Keratinocyte (primary cell): Measurements from ENCODE around the gene CDC34.

Source experiments
- CTCF ChIP-seq, 3 experiments: IDR thresholded peaks in 1 of 3; conservative IDR thresholded peaks in 1 of 3; optimal IDR thresholded peaks in 1 of 3; 2 replicates in 2 of 3; 3 replicates in 1 of 3; pipeline versions ENCODE3 to v1.5.1; 2011; ENCODE audit warnings: low read length in 3 of 3, mild to moderate bottlenecking in 3 of 3, moderate library complexity in 2 of 3, control low read depth in 1 of 3, inconsistent platforms in 1 of 3; ENCODE audit not compliant: insufficient read depth in 2 of 3; ENCODE audit errors: extremely low read depth in 1 of 3
- EZH2 ChIP-seq: IDR thresholded peaks from one replicate; pipeline ENCODE4 v1.6.1; 2012; ENCODE audit warnings: inconsistent platforms, mild to moderate bottlenecking, low read length, moderate library complexity

- no peak for TF ChIP-seq CTCF (optimal IDR thresholded peaks at IDR 0.05 in 1 of 3, IDR thresholded peaks at IDR 0.05 in 1 of 3, conservative IDR thresholded peaks at IDR 0.05 in 1 of 3; ENCODE audit: extremely low read depth in 1 of 3, insufficient read depth in 2 of 3, low read length in 3 of 3)
- TF ChIP-seq EZH2 = no peak
Measured at GRCh38 chr19:525029-525428, 6.5 kb upstream of the CDC34 start.
